NCI-H1930 (cell line): ENCODE results near the gene TNNI3K.

Experiments used
- DNase-seq, 2 experiments: peaks; one replicate each; lab custom pipeline; 2025; lab: John Stamatoyannopoulos, UW

Gene TNNI3K

DNA sequence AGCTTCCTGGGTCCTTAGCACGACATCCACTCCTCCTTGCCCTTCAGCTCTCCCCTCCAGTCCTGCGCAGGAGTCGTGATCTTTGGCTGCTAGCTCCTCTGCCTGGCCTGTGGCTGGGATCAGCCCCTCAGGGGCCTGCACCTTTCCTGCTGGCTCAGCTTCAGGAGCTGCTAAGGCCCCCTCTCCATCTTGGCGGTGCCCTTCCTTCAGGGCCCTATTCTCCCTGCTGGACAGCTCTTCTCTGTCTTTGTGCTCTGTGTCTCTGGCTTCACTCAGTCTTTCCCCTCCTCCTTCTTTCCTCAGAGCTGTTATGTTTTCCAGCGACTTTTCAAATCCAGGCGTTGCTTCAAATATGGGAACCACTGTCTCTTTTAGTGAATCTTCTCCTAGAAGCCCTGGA lies 336.7 kb downstream of the TNNI3K start:
- DNase-seq: no peak

DNA sequence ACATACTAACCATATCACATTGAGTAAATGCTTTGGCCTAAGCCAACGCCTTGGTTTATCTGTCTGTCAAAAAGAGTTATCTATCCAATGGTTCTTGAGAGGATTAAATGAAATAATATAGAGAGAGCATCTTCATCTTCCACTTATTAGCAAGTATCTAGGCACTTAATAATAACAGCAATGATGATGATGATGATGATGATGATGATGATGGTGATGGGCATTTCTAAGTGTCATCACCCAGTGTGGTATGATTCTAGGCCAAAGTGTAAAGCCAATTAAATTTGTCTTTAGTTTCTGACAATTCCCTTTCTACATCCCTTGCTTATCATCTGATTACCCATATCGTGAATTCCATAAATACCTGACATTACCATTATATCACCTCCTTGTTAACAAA lies 342.9 kb downstream of the TNNI3K start:
- DNase-seq: no peak

DNA sequence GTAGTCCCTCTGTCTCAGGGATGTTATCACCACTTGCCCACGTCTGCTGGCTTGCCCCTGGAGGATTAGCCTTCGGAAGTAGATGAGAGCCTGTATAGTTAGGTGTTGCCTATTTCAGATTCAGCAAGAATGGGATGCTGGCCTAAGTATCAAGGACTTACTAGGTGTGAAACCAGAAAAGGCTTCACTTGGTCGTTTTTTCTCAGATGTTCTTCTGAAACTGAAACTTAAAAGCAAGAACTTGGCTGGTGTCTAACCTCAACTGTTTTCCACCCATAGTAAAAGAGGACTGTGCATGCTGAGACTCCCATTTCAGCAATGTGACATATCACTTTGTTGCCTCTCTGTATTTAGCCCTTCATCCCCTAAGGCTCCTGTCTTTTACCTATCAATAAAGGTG lies 344.2 kb downstream of the TNNI3K start:
- DNase-seq: no peak

DNA sequence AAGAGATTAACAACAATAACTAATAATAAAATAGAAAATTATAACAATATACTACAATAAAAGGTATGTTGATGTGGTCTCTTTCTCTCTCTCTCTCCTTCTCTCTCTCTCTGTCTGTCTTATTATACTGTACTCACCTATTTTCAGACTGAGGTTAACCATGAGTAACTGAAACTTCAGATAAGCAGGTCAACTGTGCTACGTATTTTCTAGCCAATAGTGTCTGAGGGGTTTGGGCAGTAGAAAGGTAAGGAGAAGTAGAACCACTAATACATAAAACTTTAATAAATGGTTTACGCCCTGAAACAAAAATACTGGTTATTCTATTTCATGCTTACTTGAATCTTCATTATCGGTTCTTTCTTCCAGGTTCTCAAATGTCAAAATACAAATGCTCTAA lies 348.2 kb downstream of the TNNI3K start:
- DNase-seq: no peak

DNA sequence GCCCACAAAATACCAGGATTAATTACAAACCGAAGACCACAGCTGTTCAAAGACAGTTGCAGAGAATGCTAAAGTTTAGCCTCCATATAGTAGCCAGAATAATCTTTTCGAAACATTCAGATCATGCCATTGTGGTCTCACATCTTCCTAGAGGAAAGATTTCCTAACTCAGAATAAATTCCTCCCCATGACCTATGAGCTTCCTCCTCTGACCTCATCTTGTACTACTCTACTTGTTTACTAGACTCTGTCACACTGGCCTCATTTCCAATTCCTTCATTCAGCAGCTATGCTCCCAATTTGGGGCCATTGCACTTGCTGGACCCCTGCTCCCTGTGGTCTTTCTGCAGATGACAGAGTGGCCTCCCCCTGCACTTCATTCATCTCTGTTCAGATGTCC lies 349.0 kb downstream of the TNNI3K start:
- no peak for DNase-seq

DNA sequence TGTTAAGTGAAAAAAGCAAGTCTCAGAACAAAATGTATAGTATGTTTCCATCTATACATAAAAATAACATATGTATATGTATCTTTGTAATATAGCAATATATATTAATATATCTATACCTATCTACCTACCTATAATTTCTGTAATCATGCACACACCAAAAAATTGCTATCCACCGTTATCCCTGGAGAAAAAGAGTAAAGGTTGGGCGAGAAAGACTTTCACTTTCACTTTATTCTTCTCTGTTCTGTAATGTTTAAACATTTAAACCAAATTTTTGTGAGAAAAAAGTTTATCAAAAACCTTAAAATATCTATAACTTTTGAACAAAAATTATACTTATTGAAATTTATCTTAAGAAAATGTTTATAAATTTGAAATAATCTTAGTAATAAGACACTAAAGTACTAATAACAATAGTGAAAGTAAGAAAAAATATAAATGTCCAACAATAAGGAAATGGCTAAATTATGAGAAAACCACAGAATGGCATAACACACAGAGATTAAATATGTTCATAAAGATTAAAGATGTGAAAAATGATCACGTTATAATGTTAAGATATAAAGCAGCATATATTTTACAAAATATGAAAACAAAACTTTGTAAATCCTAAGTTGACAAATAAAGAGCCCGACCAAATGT lies 351.2 kb downstream of the TNNI3K start:
- no peak for DNase-seq

DNA sequence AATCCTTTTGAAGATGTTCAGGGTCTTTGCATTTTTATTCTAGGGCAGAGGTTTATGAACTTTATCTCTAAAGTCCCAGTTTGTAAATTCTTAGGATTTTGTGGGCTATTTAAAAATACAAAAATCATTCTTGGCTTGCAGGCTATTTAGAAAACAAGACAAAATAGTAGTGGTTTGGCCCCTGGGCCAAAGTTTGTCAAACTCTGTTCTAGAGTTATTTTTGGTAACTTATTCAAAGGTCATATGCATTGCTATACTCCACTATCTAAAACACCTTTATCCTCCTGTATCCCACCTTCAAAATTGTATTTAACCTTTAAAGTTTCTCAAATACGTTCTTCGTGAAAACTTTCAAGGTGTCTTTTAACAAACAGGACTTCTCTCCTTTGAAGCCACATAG lies 352.7 kb downstream of the TNNI3K start:
- DNase-seq: no peak

DNA sequence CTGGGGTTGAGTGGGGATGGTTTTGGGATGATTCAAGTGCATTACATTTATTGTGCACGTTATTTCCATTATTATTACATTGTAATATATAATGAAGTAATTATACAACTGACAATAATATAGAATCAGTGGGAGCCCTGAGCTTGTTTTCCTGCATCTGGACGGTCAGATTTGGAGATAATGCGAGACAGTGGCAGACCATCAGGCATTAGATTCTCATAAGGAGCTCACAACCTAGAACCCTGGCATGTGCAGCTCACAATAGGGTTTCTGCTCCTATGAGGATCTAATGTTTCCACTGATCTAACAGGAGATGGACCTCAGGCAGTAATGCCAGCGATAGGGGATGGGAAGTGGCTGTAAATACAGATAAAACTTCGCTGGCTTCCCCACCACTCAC lies 355.1 kb downstream of the TNNI3K start:
- no peak for DNase-seq

DNA sequence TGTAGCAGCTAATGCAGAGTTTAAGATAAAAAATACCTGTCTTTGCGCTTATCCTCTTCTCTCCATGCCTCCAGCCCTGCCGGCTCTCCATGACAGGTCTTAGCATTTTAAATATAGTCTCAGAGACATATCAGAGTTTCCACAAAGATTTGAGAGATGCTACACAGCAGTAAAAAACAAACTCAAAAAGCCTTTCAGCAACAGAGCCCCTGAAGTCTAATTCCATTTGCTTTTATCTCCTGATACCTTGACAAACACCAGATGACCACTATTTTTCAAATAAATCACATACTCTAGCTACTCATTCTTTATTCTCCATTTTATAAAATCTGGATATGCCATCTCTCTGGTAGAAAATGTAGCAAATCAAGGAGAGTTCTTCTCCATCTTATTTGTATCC lies 356.8 kb downstream of the TNNI3K start:
- no peak for DNase-seq

DNA sequence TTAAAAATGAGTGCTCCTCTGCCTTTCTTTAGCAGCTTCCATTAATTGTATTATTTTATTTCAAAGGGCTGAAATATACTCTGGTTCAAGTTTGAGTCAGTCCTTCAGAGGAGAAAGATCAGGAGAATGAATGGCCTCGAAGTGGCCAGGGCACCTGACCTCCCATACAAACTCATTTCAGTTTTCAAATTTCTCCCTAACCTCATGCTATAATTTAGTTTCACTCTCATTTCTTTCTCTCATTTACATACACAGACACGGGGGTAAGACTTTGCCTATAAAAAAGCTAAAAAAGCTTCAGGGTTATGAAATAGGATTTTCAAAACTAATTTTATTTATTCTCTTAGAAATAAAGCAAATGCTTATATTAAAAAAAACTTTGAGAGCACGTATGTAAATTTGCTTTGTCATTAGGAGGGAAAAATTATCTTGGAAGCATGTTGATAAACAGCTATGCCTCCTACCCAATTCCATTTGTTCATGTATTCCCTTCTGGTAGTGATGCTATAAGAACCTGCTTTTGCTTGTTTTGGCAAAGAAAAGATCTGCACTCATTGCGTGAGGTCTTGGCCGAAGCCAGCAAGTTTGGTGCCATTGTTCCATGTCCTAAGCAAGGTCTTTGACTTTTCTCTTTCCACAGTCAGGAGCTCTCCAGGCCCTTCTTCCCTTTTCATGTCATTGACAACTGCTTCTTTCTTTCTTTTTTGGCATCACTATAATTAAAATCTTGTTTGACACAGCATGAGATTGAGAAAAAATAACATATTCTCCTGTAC lies 357.6 kb downstream of the TNNI3K start:
- DNase-seq: no peak
